HT1080 (cell line): ENCODE results near the gene KLC4. TPM values are rescaled to one million over a fixed set of nuclear protein-coding genes. Genes with fewer than 3 reads are reported as not detected.
"Not testable (repeated sequence)": the region's sequence is repeated elsewhere in the genome, so short reads cannot be mapped to it uniquely, and the experiment has no call there.

Source experiments
- DNase-seq: peaks from one replicate; pipeline ENCODE4 v3.0.0-alpha.2; 2015; ENCODE audit warnings: low read depth
- total RNA-seq: library from RNA; depleted of rRNA; stranded (reverse); fragments of >200 nt; shearing (Covaris generic); gene quantifications from 2 replicates; pipeline ENCODE4 v1.2.3, GENCODE V29; 2014

KLC4 gene
- total RNA-seq, 1 experiment from 2014 or later, result 10.7 TPM

- no peak for DNase-seq
Observed at GRCh38 chr6:43035495-43036194, 23.8 kb upstream of the KLC4 start.

GRCh38 chr6:43036712-43037111 lies 22.7 kb upstream of the KLC4 start:
- DNase-seq, result no peak

GRCh38 chr6:43037197-43037596 lies 22.2 kb upstream of the KLC4 start:
- no peak for DNase-seq

GRCh38 chr6:43037706-43038105 lies 21.7 kb upstream of the KLC4 start:
- no peak for DNase-seq

- DNase-seq, result no peak
Observed at GRCh38 chr6:43038727-43039126, 20.7 kb upstream of the KLC4 start.

GRCh38 chr6:43040542-43041257 lies 18.7 kb upstream of the KLC4 start:
- DNase-seq, result no peak

GRCh38 chr6:43041475-43041874 lies 18.0 kb upstream of the KLC4 start:
- DNase-seq, result not testable (repeated sequence)

GRCh38 chr6:43043310-43043709 lies 16.1 kb upstream of the KLC4 start:
- DNase-seq, result no peak

- DNase-seq, result no peak
Observed at GRCh38 chr6:43045371-43045930, 14.0 kb upstream of the KLC4 start.

- no peak for DNase-seq
Observed at GRCh38 chr6:43047998-43048397, 11.4 kb upstream of the KLC4 start.

- DNase-seq, result no peak
Observed at GRCh38 chr6:43050981-43051380, 8.4 kb upstream of the KLC4 start.

- DNase-seq, result no peak
Observed at GRCh38 chr6:43052225-43052841, 7.1 kb upstream of the KLC4 start.

- DNase-seq, result peak; percentile 15
Observed at GRCh38 chr6:43052842-43053544, 6.4 kb upstream of the KLC4 start.

- DNase-seq, result peak; percentile 97
Observed at GRCh38 chr6:43053545-43054205, 5.8 kb upstream of the KLC4 start, which contains the start of gene CUL7. Gene CUL7 (minus strand): TSS chr6:43053851. CDS start chr6:43052788, 1,063 bp downstream.

GRCh38 chr6:43054206-43054943 lies 5.1 kb upstream of the KLC4 start:
- DNase-seq, result no peak

- DNase-seq, result no peak
Observed at GRCh38 chr6:43055966-43056365, 3.5 kb upstream of the KLC4 start.

GRCh38 chr6:43058531-43058930 lies 900 bp upstream of the KLC4 start:
- no peak for DNase-seq

GRCh38 chr6:43060034-43060754 lies 763 bp downstream of the KLC4 start:
- DNase-seq, result no peak
